HK-2 (cell line): ENCODE results near the gene TRIM54.
A peak's percentile ranks its signal among the peaks of the same experiment; 100 is the strongest.
"Not testable (repeated sequence)": the region's sequence is repeated elsewhere in the genome, so short reads cannot be mapped to it uniquely, and the experiment has no call there.

Experiments used
- DNase-seq: peaks from one replicate; pipeline ENCODE4 v3.0.0-alpha.2; 2018; ENCODE audit not compliant: unreplicated experiment

The TRIM54 gene

DNA sequence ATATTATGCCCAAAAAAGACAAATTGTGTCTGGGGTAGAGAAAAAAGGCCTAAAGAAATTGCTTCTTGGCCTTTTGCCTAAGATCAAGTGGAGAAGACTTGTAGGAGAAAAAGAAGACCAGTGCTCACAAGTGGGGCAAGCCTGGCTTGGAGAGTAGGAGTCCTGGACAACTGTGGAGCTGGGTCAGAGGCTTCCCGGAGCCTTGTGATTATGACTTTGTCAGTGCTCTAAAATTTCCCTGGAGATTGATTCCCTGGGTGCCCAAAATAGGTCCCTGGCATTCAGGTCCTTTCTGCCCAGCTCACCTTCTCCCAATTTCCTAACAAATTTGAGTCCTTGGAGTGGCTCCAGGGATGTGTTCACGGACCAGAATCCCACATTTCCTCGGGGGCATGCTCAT lies 787 bp upstream of the TRIM54 start:
- DNase-seq: no peak

DNA sequence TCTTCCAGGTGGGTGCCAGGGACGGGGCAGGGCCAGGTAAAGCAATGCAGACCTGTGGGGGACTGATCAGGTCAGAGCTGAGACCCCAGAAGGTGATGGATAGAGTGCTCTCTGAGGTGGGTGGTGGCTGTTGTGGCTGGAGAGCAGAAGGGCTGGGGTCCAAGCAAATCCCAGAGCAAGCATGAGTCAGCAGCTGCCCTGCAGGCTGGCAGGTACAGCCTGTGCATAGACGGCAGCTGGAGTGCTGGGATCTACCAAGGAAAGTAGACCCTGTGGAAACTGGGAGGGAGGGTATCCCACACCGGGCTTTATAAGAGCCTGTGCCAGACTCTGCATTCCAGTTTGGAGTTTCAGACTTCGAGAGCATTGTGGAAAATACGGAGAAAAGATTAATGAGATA lies 663 bp downstream of the TRIM54 start:
- no peak for DNase-seq

DNA sequence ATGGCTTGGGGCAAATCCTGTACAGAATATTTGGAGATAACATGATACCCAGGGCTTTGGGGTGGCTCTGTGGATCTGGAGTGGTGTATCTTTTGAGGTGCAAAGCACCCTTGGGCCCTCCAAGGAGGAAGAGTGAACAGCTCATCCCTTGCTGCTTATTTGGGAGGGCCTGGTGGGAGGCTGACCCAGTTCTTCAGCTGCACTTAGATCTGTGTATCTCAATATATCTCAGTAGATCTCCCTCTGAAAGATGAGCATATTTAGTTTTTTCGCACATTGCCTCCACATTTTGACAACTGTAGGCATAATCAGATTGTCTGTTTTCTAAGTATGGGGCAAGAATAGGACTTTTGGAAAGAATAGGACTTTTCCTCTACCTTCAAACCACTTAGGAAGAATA lies 2.8 kb downstream of the TRIM54 start:
- DNase-seq: no peak

DNA sequence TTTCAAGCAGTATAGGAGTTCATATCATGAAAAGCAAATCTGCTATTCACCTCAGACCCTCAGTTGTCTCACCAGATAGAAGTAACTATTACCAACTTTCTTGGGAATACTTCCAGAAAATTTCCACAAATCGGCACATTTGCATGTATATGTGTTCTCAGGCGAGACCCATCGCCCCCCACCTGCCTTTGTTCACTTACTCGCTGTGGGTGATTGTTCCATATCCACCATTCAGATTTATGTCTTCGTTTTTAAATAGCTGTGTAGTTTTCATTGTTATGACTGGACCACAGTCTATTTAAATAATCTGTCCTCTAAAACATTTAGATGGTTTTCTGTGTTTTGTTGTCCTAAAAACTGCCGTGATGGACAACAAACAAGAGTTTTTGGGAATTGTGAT lies 3.3 kb downstream of the TRIM54 start:
- DNase-seq: no peak

DNA sequence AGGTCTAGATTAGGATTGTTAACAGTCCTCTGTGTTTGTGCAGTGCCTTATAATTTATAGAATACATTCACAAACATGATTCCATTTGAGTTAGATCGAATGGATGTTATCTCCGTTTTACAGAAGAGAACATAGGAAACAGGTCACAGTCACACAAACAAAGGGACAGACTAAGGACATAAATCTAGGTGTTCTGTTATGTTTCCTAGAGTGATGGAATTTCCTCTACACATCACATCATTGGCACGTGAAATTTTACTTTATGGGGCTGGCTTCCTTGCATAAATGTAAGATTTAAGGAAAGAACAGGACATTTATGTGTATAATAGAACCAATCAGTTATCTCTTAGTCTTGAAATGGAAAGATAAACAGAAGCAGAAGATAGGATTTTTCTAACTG lies 6.4 kb downstream of the TRIM54 start:
- DNase-seq: no peak

DNA sequence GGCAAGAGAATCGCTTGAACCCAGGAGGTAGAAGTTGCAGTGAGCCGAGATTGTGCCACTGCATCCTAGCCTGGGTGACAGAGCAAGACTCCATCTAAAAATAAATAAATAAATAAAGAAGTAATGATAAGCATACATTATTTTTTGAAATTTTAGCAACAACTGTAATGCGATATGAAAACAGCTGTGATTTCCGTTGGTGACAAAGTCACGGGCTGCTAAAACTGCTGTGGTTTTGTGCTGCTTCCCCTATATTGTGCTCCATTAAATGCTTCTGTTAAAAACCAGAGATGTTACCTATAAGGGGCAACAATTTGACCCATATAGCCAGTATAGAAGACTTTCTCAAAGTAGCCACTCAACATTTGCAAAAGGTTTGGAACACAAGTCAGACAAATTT lies 8.3 kb downstream of the TRIM54 start:
- no peak for DNase-seq

DNA sequence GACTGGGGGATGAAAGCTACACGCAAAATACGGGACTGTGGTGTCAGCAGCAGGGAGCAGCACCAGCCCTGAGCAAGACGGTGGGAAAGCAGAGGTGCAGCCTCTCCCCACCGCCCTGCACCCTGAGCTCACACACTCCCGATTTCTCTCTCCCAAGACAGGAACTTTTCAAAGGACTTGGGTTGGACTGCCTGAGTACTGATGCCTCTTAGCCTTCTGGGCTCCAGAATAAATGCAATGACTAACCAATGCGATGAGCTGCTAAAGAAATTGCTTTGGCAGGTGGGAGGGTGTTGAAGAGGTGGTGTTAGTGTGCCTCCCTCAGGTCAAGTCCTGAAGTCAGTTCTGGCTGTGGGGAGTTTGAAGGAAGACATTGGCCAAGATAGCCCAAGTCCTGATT lies 9.6 kb downstream of the TRIM54 start:
- DNase-seq: no peak

DNA sequence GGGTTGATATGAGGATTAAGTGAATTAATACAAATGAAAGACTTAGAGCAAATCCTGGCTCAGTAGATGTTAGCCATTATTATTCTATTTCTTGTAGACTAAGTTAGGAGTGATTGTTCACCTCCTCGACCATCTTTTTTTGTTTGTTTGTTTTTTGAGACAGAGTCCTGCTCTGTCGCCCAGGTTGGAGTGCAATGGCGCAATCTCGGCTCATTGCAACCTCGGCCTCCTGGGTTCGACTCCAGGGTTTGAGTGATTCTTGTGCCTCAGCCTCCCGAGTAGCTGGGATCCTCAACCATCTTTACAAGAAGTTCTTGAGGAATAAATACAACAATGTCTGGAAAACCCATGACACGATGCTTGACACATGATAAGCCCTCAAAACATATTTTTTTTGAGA lies 12.7 kb downstream of the TRIM54 start:
- no peak for DNase-seq

DNA sequence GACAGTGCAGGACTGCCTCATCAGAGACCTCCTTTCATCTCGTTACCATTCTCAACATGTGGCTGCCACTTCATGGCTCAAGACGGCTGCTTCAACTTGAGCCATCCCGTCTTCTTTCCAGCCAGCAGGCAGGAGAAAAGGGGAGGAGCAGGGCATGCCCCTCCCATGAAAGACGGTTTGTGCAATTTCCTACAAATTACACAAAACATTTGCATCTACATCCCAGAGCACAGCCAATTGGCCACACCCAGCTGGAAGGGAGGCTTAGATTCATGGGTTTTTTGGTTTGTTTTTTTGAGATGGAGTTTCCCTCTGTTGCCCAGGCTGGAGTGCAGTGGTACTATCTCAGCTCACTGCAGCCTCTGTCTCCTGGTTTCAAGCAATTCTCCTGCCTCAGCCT lies 14.3 kb downstream of the TRIM54 start:
- no peak for DNase-seq

DNA sequence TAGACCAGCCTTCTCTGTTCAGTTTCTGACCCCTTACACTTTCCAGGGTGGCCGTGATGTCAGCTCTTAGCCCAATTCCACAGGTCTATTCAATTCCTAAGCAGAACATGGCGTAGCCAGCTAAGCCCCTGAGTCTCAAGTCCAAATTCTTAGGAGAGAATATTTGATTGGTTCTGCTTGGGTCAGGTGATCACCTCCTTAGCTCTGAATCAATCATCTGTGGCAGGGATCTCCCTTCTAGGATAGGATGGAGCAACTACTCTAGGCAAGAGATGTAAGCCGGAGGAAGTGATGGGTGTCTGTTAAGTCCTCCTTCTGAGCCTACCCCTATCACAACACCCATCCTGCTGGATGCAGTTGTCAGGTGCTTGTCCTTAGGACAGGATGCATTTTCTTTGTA lies 15.0 kb downstream of the TRIM54 start:
- no peak for DNase-seq

DNA sequence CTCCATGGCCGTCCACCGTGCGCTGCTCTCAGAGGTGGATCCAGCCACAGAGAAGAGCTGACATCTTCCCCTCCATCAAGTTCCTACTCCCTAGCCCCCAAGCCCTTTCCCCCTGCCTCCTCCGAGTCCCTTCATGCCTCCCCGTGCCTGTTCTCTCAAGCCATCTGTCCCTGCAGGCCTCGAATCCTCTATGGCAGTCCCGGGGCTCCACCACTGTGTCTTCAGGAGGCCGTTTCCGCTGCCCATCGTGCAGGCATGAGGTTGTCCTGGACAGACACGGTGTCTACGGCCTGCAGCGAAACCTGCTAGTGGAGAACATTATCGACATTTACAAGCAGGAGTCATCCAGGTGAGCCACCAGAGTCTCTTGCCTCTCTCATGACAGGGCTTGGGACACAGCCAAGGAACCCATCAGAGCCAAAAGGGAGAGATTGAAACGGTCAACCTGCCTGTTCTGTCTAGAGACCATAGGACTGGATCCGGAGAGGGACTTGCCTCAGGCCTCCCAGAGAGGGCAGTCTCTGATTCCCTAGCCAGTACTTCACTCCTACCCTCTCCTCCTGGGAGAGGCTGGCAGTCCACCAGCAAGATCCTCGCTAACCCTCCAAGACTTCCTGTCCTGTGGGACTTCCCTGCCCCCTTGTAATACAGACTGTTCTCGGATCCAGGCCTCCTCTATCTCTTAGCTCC lies 16.3 kb downstream of the TRIM54 start:
- no peak for DNase-seq

DNA sequence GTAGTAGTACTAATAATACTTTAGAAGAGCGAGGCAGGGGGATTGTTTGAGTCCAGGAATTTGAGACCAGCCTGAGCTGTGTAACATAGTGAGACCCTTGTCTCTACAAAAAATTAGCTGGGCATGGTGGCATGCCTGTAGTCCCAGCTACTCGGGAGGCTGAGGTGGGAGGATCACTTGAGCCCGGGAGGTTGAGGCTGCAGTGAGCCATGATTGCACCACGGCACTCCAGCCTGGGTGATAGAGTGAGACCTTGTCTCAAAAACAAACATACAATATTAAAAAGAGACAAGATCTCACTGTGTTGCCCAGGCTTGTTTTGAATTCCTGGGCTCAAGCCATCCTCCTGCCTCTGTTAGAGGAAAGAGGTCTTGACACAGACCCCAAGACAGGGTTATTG lies 18.4 kb downstream of the TRIM54 start:
- not testable (repeated sequence) for DNase-seq

DNA sequence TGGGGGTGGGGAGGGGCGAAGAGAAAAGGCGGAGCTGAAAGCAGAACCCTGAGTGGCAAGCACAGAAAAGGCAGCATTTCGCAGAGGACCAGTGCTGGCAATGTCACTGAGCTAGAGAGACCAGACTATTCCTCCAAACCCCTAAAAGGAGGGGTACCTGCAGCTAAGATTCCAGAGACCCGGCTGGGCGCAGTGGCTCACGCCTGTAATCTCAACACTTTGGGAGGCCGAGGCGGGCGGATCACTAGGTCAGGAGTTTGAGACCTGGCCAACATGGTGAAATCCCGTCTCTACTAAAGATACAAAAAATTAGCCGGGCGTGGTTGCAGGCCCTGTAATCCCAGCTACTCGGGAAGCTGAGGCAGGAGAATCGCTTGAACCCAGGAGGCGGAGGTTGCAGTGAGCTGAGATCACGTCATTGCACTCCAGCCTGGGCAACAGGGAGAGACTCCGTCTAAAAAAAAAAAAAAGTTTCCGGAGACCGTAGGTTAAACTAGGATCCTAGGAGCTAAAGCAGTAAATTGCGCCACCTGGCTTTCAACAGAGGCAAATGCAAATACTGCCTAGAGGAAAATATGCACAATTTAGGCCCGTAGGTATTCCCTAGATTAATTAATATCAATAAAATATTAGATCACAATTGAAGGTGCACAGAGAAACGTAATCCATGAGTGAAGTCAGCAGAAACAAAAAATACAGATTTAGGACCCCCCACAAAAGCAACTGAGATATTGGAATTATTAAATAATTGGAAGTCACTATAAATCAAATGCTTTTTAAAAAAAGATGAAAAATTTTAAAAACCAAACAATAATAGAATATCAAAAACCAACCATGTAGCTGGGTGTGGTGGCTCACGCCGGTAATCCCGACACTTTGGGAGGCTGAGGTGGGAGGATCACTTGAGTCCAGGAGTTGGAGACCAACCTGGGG lies 21.1 kb downstream of the TRIM54 start:
- peak; percentile 37 for DNase-seq

DNA sequence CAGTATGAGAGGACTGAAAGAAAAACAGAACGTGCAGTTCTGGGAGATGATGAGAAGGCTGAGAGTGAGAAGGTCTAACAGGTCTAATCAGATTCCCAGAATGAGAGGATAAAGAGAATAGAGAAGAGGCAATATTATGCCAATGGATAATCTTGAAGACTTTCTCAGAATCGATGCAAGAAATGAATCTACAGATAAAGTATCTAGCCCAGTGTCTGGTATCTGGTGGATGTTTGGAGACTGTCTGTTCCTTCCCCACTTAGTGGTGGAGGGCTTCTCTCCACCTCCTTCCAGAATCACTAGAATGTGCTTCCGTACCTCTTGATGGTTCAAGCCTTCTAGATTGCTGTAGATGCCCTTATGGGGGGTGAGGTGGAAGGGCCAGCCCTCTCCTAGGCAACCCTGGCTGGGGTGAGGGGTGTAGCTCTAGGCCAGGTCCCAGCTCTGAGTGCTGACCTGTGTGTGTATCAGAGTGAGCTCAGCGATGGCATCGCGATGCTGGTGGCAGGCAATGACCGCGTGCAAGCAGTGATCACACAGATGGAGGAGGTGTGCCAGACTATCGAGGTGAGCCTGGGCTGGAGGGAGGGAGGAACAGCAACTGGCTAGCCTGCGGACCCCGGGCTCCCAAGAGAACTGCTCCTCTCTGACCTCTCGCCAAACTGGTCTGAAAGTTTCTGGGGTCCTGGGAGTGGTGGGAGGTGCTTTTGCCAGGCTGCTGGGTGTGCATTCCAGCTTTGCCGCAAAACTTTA lies 22.4 kb downstream of the TRIM54 start:
- no peak for DNase-seq

DNA sequence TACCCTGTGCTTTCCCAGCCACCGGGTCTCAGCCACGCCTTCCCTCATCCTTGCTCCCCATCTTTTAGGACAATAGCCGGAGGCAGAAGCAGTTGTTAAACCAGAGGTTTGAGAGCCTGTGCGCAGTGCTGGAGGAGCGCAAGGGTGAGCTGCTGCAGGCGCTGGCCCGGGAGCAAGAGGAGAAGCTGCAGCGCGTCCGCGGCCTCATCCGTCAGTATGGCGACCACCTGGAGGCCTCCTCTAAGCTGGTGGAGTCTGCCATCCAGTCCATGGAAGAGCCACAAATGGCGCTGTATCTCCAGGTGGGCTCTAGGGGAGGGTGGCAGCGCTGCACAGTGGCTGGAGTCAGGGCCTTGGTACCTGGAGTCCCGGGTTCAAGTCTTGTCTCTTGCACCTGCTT lies 23.3 kb downstream of the TRIM54 start:
- no peak for DNase-seq

DNA sequence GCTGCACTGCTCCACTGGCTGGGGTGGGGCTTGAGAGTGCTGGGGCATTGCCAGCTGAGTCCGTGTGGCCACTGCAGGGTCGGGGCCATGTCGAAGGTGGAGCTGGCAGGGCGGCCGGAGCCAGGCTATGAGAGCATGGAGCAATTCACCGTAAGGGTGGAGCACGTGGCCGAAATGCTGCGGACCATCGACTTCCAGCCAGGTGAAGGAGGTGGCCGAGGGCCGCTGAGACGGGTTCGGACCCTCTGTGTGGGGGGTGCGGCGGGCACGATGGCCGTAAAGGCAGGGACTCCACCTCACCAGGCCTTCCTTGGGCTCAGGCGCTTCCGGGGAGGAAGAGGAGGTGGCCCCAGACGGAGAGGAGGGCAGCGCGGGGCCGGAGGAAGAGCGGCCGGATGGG lies 23.9 kb downstream of the TRIM54 start:
- DNase-seq: no peak

DNA sequence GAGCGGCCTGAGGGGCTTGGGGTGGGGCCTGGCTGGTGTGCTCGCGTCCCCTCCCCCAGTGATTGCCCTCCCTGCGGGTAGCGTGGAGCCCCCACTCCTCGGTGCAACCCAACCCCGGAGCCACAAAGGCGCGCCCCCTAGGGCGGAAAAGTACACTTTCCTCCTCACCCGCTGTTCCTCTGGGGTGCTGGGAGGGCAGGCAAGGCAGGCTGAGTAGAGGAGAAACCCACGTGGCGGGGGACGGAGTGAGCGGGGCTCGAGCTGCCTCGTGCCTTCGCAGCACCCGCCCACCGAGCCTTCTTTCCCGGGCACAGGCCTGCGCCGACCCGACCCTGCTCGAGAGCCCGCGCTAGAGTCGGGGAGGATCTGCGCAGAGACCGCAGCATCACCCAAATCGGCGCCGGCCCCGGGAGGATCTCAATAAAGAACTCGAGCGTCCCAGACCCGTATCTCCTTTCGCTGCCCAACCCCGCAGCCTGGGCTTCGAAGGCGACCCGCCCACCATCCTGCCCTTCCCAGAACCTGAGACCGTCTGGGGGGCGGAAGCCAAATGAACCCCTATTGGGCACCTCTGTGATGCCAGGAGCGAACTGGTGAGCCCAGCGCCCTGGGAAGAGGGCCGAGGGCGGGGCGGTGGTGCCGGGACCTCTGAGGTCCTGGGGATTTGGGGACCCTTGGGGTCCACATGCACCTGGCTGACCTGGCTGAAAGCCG lies 24.5 kb downstream of the TRIM54 start:
- no peak for DNase-seq

DNA sequence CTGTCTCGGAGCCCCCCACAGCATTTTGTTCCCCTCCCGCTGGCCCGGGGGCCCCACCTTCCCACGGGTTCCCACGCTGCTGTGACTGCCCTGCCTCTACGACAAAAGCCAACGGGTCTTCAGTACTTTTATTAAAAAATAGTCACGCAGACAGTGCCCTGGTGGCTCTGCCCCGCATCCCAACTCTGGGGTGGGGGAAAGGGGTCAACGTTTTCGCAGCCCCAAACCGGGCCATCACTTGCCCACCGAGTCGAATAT lies 25.0 kb downstream of the TRIM54 start:
- DNase-seq: no peak

DNA sequence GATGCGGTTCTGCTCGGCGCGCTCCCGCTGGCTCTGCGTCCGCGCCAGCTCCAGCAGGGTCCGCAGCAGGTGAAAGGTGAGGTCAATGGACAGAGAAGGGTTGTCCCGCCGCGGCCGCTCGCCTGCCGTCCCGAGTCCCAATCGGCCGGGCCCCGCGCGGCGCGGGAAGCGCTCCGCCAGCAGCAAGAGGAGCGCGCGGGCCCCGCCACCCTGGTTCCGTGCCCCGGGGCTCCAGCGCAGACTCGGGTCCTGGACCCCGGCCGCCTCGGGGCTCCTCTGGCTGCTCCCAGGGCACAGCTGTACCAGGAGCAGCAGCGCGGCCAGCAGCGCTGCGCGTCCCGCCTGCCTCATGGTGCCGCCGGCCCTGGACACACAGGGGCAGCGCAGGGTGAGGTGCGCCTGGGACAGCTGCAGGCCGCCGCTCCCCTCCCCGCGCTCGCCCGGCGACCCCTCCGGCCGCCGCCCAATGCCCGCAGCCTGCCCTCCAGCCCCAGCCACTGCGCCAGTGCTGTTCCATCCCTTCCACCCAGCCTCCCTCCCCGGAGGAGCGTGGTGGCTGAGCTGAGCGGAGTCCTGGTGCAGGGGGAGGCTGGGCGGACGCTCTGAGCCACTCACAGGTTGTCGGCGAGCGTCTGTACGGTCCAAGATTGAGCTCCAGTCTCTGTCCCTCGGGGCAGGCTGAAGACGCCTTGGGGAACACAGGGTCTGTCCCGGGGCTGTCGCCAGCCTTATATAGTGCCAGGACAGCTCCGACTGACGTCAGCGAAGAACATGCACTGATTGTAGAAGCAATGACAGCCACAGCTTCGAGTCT lies 25.5 kb downstream of the TRIM54 start:
- DNase-seq: no peak

DNA sequence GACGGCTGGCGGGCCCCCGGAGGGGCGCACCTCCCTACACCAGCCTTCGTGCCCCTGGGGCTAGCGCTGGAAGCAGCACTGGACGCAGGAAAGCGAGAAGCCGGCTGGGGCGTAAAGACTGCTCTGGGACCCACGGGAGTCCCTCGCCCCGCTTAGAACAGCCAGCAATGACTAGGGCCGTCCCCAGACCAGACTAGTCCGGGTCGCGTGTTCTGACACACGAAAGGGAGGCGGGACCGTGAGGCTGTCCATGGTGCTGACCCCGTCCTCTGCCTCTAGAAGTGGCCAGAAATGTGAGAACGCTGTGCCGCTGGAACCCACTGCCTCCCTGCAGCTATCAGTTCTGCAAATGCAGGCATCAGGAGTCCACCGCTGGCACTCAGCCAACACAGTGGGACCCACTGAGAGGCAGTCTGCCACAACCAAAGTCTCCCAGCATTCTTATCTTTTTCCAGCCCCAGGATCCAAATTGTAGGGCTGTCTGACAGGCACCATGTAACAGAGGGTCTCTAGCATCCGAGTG lies 26.2 kb downstream of the TRIM54 start, which contains the start of gene UCN:
Gene UCN (minus strand): TSS at position 87 of the 523 bp plus-strand sequence. CDS start 550 bp downstream, outside the sequence.
- DNase-seq: no peak

DNA sequence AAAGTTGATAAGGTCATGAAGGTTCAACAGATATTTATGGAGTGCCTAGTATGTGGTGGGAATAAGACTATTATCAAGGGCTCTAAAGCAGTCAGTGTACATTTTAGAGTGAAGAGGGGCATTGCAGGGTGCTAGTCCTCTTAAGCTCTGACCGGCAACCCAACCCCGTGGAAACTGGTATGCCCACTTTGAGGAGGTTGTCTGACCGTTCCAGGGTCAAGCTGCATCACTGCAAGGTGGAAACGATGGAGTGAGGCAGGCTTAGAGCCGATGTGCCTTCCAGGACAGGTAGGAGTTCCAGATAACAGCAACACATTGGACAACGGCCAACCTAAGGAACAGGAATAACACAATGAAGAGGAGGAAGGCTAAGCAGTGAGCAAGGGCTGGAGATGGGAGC lies 27.4 kb downstream of the TRIM54 start:
- DNase-seq: no peak
